H9 (cell line): ENCODE measurements around the gene MT1H. TPM values are rescaled to one million over a fixed set of nuclear protein-coding genes. Genes with fewer than 3 reads are reported as not detected.
"Not testable (repeated sequence)": the region's sequence is repeated elsewhere in the genome, so short reads cannot be mapped to it uniquely, and the experiment has no call there.

Experiments used
- DNase-seq: peaks from one replicate; pipeline ENCODE4 v3.0.0-alpha.2; 2017
- H2AFZ ChIP-seq: one replicate; pipeline ENCODE4 v1.6.1; 2013; ENCODE audit warnings: mild to moderate bottlenecking, low read length, control low read depth, moderate library complexity
- H2AK5ac ChIP-seq: 2 replicates; pipeline ENCODE4 v1.6.1; 2013; ENCODE audit warnings: low read length, control low read depth, mixed read lengths; ENCODE audit not compliant: insufficient read length
- H2BK120ac ChIP-seq: one replicate; pipeline ENCODE4 v1.6.1; 2013; ENCODE audit warnings: low read depth, mild to moderate bottlenecking, low read length, control low read depth, inconsistent platforms; ENCODE audit not compliant: poor library complexity, severe bottlenecking
- H2BK12ac ChIP-seq: 2 replicates; pipeline ENCODE4 v1.6.1; 2013; ENCODE audit warnings: low read length, control low read depth, mixed read lengths, low read depth; ENCODE audit not compliant: insufficient read length
- H2BK15ac ChIP-seq: 2 replicates; pipeline ENCODE4 v1.6.1; 2013; ENCODE audit warnings: low read depth, low read length, control low read depth
- H2BK20ac ChIP-seq: one replicate; pipeline ENCODE4 v1.6.1; 2013; ENCODE audit warnings: low read depth, mild to moderate bottlenecking, low read length, control low read depth, inconsistent platforms; ENCODE audit not compliant: poor library complexity, severe bottlenecking
- H2BK5ac ChIP-seq: 2 replicates; pipeline ENCODE4 v1.6.1; 2013; ENCODE audit warnings: low read length, control low read depth, mixed read lengths; ENCODE audit not compliant: insufficient read length
- H3K14ac ChIP-seq: 2 replicates; pipeline ENCODE4 v1.6.1; 2013; ENCODE audit warnings: low read length, control low read depth; ENCODE audit not compliant: insufficient read depth
- H3K18ac ChIP-seq: 2 replicates; pipeline ENCODE4 v1.6.1; 2013; ENCODE audit warnings: low read depth, mild to moderate bottlenecking, mixed read lengths, low read length, control low read depth; ENCODE audit not compliant: insufficient read length
- H3K23ac ChIP-seq: 2 replicates; pipeline ENCODE4 v1.6.1; 2013; ENCODE audit warnings: low read length, control low read depth, mixed read lengths, low read depth; ENCODE audit not compliant: insufficient read length
- H3K23me2 ChIP-seq: 2 replicates; pipeline ENCODE4 v1.6.1; 2013; ENCODE audit warnings: low read depth, mild to moderate bottlenecking, mixed read lengths, low read length, control low read depth; ENCODE audit not compliant: insufficient read length, poor library complexity, severe bottlenecking
- H3K27ac ChIP-seq: 2 replicates; pipeline ENCODE4 v1.5.1; 2013; ENCODE audit warnings: low read length, control low read depth, mixed read lengths, low read depth; ENCODE audit not compliant: insufficient read length
- H3K27me3 ChIP-seq: 2 replicates; pipeline ENCODE4 v1.6.1; 2013; ENCODE audit warnings: low read length, control low read depth, inconsistent platforms; ENCODE audit not compliant: insufficient read depth
- H3K4ac ChIP-seq: 2 replicates; pipeline ENCODE4 v1.6.1; 2013; ENCODE audit warnings: low read depth, mild to moderate bottlenecking, control low read depth, inconsistent platforms, low read length, moderate library complexity
- H3K4me1 ChIP-seq: 2 replicates; pipeline ENCODE4 v1.6.1; 2013; ENCODE audit warnings: low read length, control low read depth, inconsistent platforms; ENCODE audit not compliant: insufficient read depth
- H3K4me2 ChIP-seq: 2 replicates; pipeline ENCODE4 v1.6.1; 2013; ENCODE audit warnings: low read length, control low read depth, mixed read lengths; ENCODE audit not compliant: insufficient read length, insufficient read depth
- H3K56ac ChIP-seq: 2 replicates; pipeline ENCODE4 v1.6.1; 2013; ENCODE audit warnings: low read depth, mild to moderate bottlenecking, mixed read lengths, low read length, control low read depth; ENCODE audit not compliant: insufficient read length
- H3K79me1 ChIP-seq: 2 replicates; pipeline ENCODE4 v1.6.1; 2013; ENCODE audit warnings: low read depth, mild to moderate bottlenecking, moderate library complexity, low read length, control low read depth, inconsistent platforms; ENCODE audit not compliant: insufficient read depth, poor library complexity, severe bottlenecking
- H3K79me2 ChIP-seq: 2 replicates; pipeline ENCODE4 v1.6.1; 2013; ENCODE audit warnings: low read length, control low read depth, inconsistent platforms; ENCODE audit not compliant: insufficient read depth
- H3K9ac ChIP-seq: 2 replicates; pipeline ENCODE4 v1.6.1; 2013; ENCODE audit warnings: low read length, control low read depth, mixed read lengths; ENCODE audit not compliant: insufficient read length; ENCODE audit errors: extremely low read depth
- H3K9me3 ChIP-seq: one replicate; pipeline ENCODE4 v1.6.1; 2013; ENCODE audit warnings: low read depth, low read length, inconsistent platforms; ENCODE audit not compliant: control insufficient read depth
- H3T11ph ChIP-seq: one replicate; pipeline ENCODE4 v1.6.1; 2013; ENCODE audit warnings: mild to moderate bottlenecking, low read length, control low read depth, inconsistent platforms
- H4K20me1 ChIP-seq: one replicate; pipeline ENCODE4 v1.6.1; 2013; ENCODE audit not compliant: control insufficient read depth, insufficient read length, insufficient read depth
- H4K5ac ChIP-seq: 2 replicates; pipeline ENCODE4 v1.6.1; 2013; ENCODE audit warnings: low read depth, mild to moderate bottlenecking, mixed read lengths, low read length, control low read depth; ENCODE audit not compliant: insufficient read length
- H4K8ac ChIP-seq: replicated peaks from 2 replicates; pipeline ENCODE4 v1.6.1; 2013; ENCODE audit warnings: low read length, control low read depth, mixed read lengths, low read depth; ENCODE audit not compliant: insufficient read length
- H4K91ac ChIP-seq: 2 replicates; pipeline ENCODE4 v1.6.1; 2013; ENCODE audit warnings: low read depth, mild to moderate bottlenecking, moderate library complexity, mixed read lengths, low read length, control low read depth; ENCODE audit not compliant: insufficient read length
- H3K27ac Mint-ChIP-seq, 3 experiments: 2 replicates in 2 of 3; 3 replicates in 1 of 3; pipeline ENCODE4 v1.8.0; 2020 to 2021; ENCODE audit warnings: mixed read lengths in 3 of 3, mild to moderate bottlenecking in 1 of 3, moderate library complexity in 1 of 3
- H3K27me3 Mint-ChIP-seq: 2 replicates; pipeline ENCODE4 v1.8.0; 2021; ENCODE audit warnings: low read depth, mild to moderate bottlenecking, moderate library complexity, mixed read lengths
- H3K36me3 Mint-ChIP-seq, 3 experiments: 2 replicates in 2 of 3; 3 replicates in 1 of 3; pipeline ENCODE4 v1.8.0; 2020 to 2021; ENCODE audit warnings: low read depth in 3 of 3, mixed read lengths in 3 of 3; ENCODE audit not compliant: insufficient read depth in 1 of 3
- H3K4me1 Mint-ChIP-seq, 2 experiments: 2 replicates each; pipeline ENCODE4 v1.8.0; 2020; ENCODE audit warnings: mixed read lengths in 2 of 2
- H3K4me3 Mint-ChIP-seq, 2 experiments: 2 replicates in 1 of 2; 3 replicates in 1 of 2; pipeline ENCODE4 v1.8.0; 2020 to 2021; ENCODE audit warnings: mild to moderate bottlenecking in 2 of 2, mixed read lengths in 2 of 2, moderate library complexity in 1 of 2
- H3K9me3 Mint-ChIP-seq, 2 experiments: 2 replicates in 1 of 2; 3 replicates in 1 of 2; pipeline ENCODE4 v1.8.0; 2020; ENCODE audit warnings: mild to moderate bottlenecking in 2 of 2, mixed read lengths in 2 of 2, moderate library complexity in 1 of 2
- WGBS: extraction: QIAGEN DNeasy Blood & Tissue Kit; methylation state at CpG from one replicate; pipeline ENCODE4 v1.1.7; 2013; ENCODE audit warnings: missing lambda C conversion rate, low lambda C conversion rate, mixed read lengths; ENCODE audit not compliant: insufficient read length; ENCODE audit errors: extremely low coverage; 5-methylcytosine and 5-hydroxymethylcytosine counted together
- total RNA-seq: library from RNA; stranded (reverse); gene quantifications from 2 replicates; pipeline ENCODE4 v1.2.1, GENCODE V29; 2021

MT1H gene
- total RNA-seq, 1 experiment from 2014 or later: 12.5 TPM

DNA sequence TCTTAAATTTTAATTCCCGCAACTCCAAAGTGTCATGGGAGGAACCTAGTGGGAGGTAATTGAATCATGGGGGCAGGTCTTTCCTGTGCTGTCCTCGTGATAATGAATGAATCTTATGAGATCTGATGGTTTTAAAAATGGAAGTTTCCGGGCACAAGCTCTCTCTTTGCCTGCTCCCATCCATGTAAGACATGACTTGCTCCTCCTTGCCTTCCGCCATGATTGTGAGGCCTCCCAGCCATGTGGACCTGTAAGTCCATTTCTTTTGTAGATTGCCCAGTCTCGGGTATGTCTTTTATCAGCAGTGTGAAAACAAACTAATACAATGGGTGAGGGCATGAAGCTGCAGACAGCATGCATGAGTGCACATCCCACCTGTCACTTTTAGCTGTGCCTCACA, 46.4 kb upstream of the MT1H start:
- not testable (repeated sequence) for H3K4me3 Mint-ChIP-seq, H3K79me2 ChIP-seq, H3T11ph ChIP-seq, H2BK5ac ChIP-seq, H2BK20ac ChIP-seq, H2AK5ac ChIP-seq, H3K9ac ChIP-seq, H2BK120ac ChIP-seq, H3K18ac ChIP-seq, H3K4me1 ChIP-seq, H4K20me1 ChIP-seq, H3K79me1 ChIP-seq, H3K4ac ChIP-seq, H4K5ac ChIP-seq, H3K23ac ChIP-seq, H2AFZ ChIP-seq, H3K27ac ChIP-seq, H4K91ac ChIP-seq, H2BK15ac ChIP-seq, H2BK12ac ChIP-seq, DNase-seq, H3K23me2 ChIP-seq, H3K27ac Mint-ChIP-seq, H3K14ac ChIP-seq, H3K9me3 ChIP-seq, H3K36me3 Mint-ChIP-seq, H3K4me2 ChIP-seq, H4K8ac ChIP-seq, H3K56ac ChIP-seq
- peaks cover 92% of the 10 kb centered on the region for H3K27me3 Mint-ChIP-seq
- H3K4me1 Mint-ChIP-seq: peaks cover 54 to 67% of the 10 kb centered on the region in 2 experiments
- H3K9me3 Mint-ChIP-seq: peaks cover 3 to 19% of the 10 kb centered on the region in 2 experiments; a peak in 3 of 5 replicates
- no CpG with 5 or more reads among the region's 5 CpGs for WGBS
- peaks cover 56% of the 10 kb centered on the region for H3K27me3 ChIP-seq
